Bronchial epithelial cell (primary cell): ENCODE measurements around the gene KAZN. TPM values are rescaled to one million over a fixed set of nuclear protein-coding genes. Genes with fewer than 3 reads are reported as not detected.

Experiments used
- DNase-seq: peaks from one replicate; pipeline ENCODE4 v3.0.0-alpha.2; 2010; ENCODE audit warnings: low read depth
- FAIRE-seq: peaks from 2 replicates; lab custom pipeline; 2011; peaks lifted over from hg19 to GRCh38; lab: Jason Lieb, UNC
- H3K27me3 ChIP-seq: 2 replicates; pipeline ENCODE4 v1.5.1; 2011; ENCODE audit warnings: low read length; ENCODE audit not compliant: control insufficient read depth, insufficient read depth
- H3K36me3 ChIP-seq: 2 replicates; pipeline ENCODE4 v1.5.1; 2011; ENCODE audit warnings: low read length; ENCODE audit not compliant: control insufficient read depth, insufficient read depth
- H3K4me3 ChIP-seq: 2 replicates; pipeline ENCODE4 v1.5.1; 2011; ENCODE audit warnings: mild to moderate bottlenecking, low read depth, low read length, control low read depth
- total RNA-seq: library from RNA; depleted of rRNA; stranded (reverse); fragments of >200 nt; gene quantifications from 2 replicates; pipeline ENCODE4 v1.2.1, GENCODE V29; 2014
- TF ChIP-seq, protein P1 (sequence below): IDR thresholded peaks from 2 replicates; pipeline ENCODE4 v1.5.1; 2011; ENCODE audit warnings: mild to moderate bottlenecking, moderate library complexity, low read length, control low read depth, inconsistent platforms; ENCODE audit not compliant: insufficient read depth, severe bottlenecking

Gene KAZN
- total RNA-seq, 1 donor from 2014 or later, result 4.7 TPM

- TF ChIP-seq, protein P1, sequence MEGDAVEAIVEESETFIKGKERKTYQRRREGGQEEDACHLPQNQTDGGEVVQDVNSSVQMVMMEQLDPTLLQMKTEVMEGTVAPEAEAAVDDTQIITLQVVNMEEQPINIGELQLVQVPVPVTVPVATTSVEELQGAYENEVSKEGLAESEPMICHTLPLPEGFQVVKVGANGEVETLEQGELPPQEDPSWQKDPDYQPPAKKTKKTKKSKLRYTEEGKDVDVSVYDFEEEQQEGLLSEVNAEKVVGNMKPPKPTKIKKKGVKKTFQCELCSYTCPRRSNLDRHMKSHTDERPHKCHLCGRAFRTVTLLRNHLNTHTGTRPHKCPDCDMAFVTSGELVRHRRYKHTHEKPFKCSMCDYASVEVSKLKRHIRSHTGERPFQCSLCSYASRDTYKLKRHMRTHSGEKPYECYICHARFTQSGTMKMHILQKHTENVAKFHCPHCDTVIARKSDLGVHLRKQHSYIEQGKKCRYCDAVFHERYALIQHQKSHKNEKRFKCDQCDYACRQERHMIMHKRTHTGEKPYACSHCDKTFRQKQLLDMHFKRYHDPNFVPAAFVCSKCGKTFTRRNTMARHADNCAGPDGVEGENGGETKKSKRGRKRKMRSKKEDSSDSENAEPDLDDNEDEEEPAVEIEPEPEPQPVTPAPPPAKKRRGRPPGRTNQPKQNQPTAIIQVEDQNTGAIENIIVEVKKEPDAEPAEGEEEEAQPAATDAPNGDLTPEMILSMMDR, result peak; percentile 17
These were observed 434.8 kb downstream of the KAZN start for GRCh38 chr1:15033264-15033663.

GRCh38 chr1:15034656-15035055, 436.2 kb downstream of the KAZN start:
- DNase-seq, result no peak
- no peak overlapping the region for H3K4me3 ChIP-seq
- no peak for FAIRE-seq
- H3K36me3 ChIP-seq, result peaks cover 1% of the 10 kb centered on the region
- no peaks in the 10 kb centered on the region for H3K27me3 ChIP-seq
- TF ChIP-seq, protein P1, result no peak

More at GRCh38 chr1:15033264-15033663, 434.8 kb downstream of the KAZN start:
- Histone ChIP-seq H3K36me3 (peaks cover 1% of the 10 kb centered on the region), H3K4me3 (no peak overlapping the region), H3K27me3 (no peaks in the 10 kb centered on the region)
- DNase-seq, result peak; percentile 52
- no peak for FAIRE-seq

DNA sequence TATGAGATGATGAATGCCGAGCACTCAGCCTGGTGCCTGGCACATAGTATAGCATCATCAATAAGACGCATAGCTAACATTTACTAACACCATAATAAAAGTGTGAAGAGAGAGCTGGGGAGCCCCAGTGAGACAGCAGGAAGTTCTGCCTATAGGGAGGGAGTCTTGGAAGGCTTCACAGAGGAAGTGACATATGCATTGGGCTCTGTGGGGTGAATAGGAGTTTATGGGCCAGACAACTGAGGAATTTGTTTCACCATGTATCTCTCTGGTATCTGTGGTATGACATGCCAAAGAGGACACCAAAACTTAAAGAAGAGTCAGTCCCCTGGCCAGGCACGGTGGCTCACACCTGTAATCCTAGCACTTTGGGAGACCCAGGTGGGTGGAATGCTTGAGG, 436.8 kb downstream of the KAZN start:
- FAIRE-seq (no peak), DNase-seq (no peak)
- Histone ChIP-seq H3K36me3 (peaks cover 1% of the 10 kb centered on the region), H3K27me3 (no peaks in the 10 kb centered on the region), H3K4me3 (no peak overlapping the region)
- TF ChIP-seq, protein P1, result no peak

DNA sequence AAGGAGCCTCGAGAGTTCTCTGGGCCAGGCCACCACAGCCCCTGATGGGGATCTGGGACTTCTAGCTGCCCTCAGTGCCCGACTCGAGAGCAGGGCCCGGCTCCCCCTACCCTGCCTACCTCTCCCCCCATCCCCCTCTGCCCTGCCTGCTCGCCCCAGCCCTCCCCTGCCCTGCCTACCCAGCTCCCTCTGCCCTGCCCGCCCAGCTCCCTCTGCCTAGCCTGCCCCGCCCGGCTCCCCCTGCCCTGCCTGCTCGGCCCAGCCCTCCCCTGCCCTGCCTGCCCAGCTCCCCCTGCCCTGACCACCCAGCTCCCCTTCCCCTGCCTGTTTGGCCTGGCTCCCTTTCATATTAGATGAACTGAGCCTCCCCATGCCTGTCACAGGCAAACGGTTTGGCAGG, 437.6 kb downstream of the KAZN start:
- FAIRE-seq (no peak), DNase-seq (no peak)
- Histone ChIP-seq H3K27me3 (no peaks in the 10 kb centered on the region), H3K36me3 (peaks cover 1% of the 10 kb centered on the region), H3K4me3 (no peak overlapping the region)
- TF ChIP-seq, protein P1, result no peak

GRCh38 chr1:15038232-15039016, 439.9 kb downstream of the KAZN start:
- no peaks in the 10 kb centered on the region for H3K27me3 ChIP-seq
- no peak overlapping the region for H3K4me3 ChIP-seq
- TF ChIP-seq, protein P1, result peak; percentile 24
- H3K36me3 ChIP-seq, result peaks cover 1% of the 10 kb centered on the region
- FAIRE-seq (no peak), DNase-seq (peak; percentile 20)
